ENCODE results near the gene MPP2.

GRCh38 chr17:43945074-43945829 lies 37.9 kb upstream of the MPP2 start:
- no peak for TF ChIP-seq EP300 (conservative IDR thresholded peaks at IDR 0.05; ENCODE audit: poor library complexity, severe bottlenecking)
- no peak for TF ChIP-seq CTCF (IDR thresholded peaks at IDR 0.05; ENCODE audit: poor library complexity, severe bottlenecking)
- no peak for TF ChIP-seq SMC3 (conservative IDR thresholded peaks at IDR 0.05; ENCODE audit: poor library complexity)
- TF ChIP-seq RAD21 (conservative IDR thresholded peaks at IDR 0.05): no peak
- no peak for TF ChIP-seq POLR2AphosphoS5 (IDR thresholded peaks at IDR 0.05)
- TF ChIP-seq EZH2 (IDR thresholded peaks at IDR 0.05; ENCODE audit: borderline replicate concordance, insufficient read depth, low read length, poor library complexity, severe bottlenecking): no peak
- no peak for TF ChIP-seq TAF1 (IDR thresholded peaks at IDR 0.05; ENCODE audit: low read depth)
